H1 (cell line): ENCODE measurements around the gene REXO5. TPM values are rescaled to one million over a fixed set of nuclear protein-coding genes. Genes with fewer than 3 reads are reported as not detected.

Source experiments
- CTCF ChIA-PET: fragments of 300-600 bp; sonication (Branson Sonifier 250); formaldehyde crosslinking; loops from one replicate; lab custom pipeline; 2021; ENCODE audit not compliant: partially characterized antibody; lab: Charles Lee
- POLR2A ChIA-PET: fragments of 300-600 bp; sonication (Branson Sonifier 250); formaldehyde crosslinking; loops from one replicate; lab custom pipeline; 2021; ENCODE audit warnings: inconsistent platforms; ENCODE audit not compliant: partially characterized antibody; lab: Charles Lee
- DNase-seq, 2 experiments: peaks; one replicate each; pipeline versions ENCODE4 v3.0.0 to v3.0.0-alpha.2; 2010 to 2022; ENCODE audit warnings: low spot score in 2 of 2, low read depth in 1 of 2, mixed read lengths in 1 of 2
- FAIRE-seq: peaks from 2 replicates; lab custom pipeline; 2011; peaks lifted over from hg19 to GRCh38; lab: Jason Lieb, UNC
- H2AFZ ChIP-seq: 2 replicates; pipeline ENCODE4 v1.8.1; 2012; ENCODE audit warnings: low read length, inconsistent platforms
- H2AK5ac ChIP-seq: 2 replicates; pipeline ENCODE4 v1.6.1; 2013; ENCODE audit warnings: low read depth, low read length
- H2BK120ac ChIP-seq: replicated peaks from 2 replicates; pipeline ENCODE3; 2013; ENCODE audit warnings: low read depth, low read length, inconsistent platforms
- H2BK12ac ChIP-seq: 2 replicates; pipeline ENCODE4 v1.6.1; 2013; ENCODE audit warnings: low read depth, low read length
- H2BK15ac ChIP-seq: 2 replicates; pipeline ENCODE4 v1.6.1; 2013; ENCODE audit warnings: low read length
- H2BK20ac ChIP-seq: 2 replicates; pipeline ENCODE4 v1.6.1; 2013; ENCODE audit warnings: low read length
- H2BK5ac ChIP-seq: 2 replicates; pipeline ENCODE4 v1.6.1; 2013; ENCODE audit warnings: low read depth, low read length
- H3K14ac ChIP-seq: 2 replicates; pipeline ENCODE4 v1.6.1; 2013; ENCODE audit warnings: inconsistent platforms; ENCODE audit not compliant: insufficient read length
- H3K18ac ChIP-seq: 2 replicates; pipeline ENCODE4 v1.6.1; 2013; ENCODE audit warnings: low read length; ENCODE audit errors: extremely low read depth
- H3K23ac ChIP-seq: 2 replicates; pipeline ENCODE4 v1.6.1; 2013; ENCODE audit warnings: inconsistent platforms; ENCODE audit not compliant: insufficient read length
- H3K23me2 ChIP-seq: 2 replicates; pipeline ENCODE4 v1.6.1; 2013; ENCODE audit warnings: low read depth, low read length
- H3K27ac ChIP-seq: 2 replicates; pipeline ENCODE4 v1.6.1; 2011; ENCODE audit warnings: low read depth, low read length, inconsistent platforms
- H3K27me3 ChIP-seq, 4 experiments: replicated peaks in 1 of 4; 1 replicate in 1 of 4; 2 replicates in 3 of 4; pipeline versions ENCODE4 v1.6.1 to v1.8.1; 2011 to 2013; ENCODE audit warnings: low read length in 3 of 4, mild to moderate bottlenecking in 3 of 4, inconsistent platforms in 2 of 4, mixed read lengths in 2 of 4, moderate library complexity in 1 of 4; ENCODE audit not compliant: control insufficient read depth in 3 of 4, insufficient read depth in 3 of 4; ENCODE audit errors: extremely low read depth in 1 of 4
- H3K36me3 ChIP-seq, 4 experiments: 2 replicates each; pipeline versions ENCODE4 v1.6.1 to v1.8.1; 2011 to 2013; ENCODE audit warnings: mild to moderate bottlenecking in 4 of 4, low read length in 3 of 4, moderate library complexity in 2 of 4, control low read depth in 1 of 4, inconsistent platforms in 1 of 4; ENCODE audit not compliant: insufficient read depth in 4 of 4, control insufficient read depth in 2 of 4
- H3K4ac ChIP-seq: replicated peaks from 2 replicates; pipeline ENCODE3; 2013; ENCODE audit warnings: low read length, low read depth, mixed read lengths, inconsistent platforms; ENCODE audit not compliant: insufficient read length
- H3K4me1 ChIP-seq, 4 experiments: replicated peaks in 1 of 4; 1 replicate in 1 of 4; 2 replicates in 3 of 4; pipeline versions ENCODE4 v1.6.1 to v1.8.1; 2011 to 2013; ENCODE audit warnings: low read length in 3 of 4, inconsistent platforms in 2 of 4, mixed read lengths in 1 of 4; ENCODE audit not compliant: insufficient read depth in 4 of 4, control insufficient read depth in 3 of 4
- H3K4me2 ChIP-seq, 2 experiments: 2 replicates each; pipeline versions ENCODE4 v1.6.1 to v1.8.1; 2011 to 2013; ENCODE audit warnings: low read depth in 2 of 2, low read length in 2 of 2, control low read depth in 1 of 2, inconsistent platforms in 1 of 2, mild to moderate bottlenecking in 1 of 2; ENCODE audit not compliant: insufficient read depth in 1 of 2
- H3K4me3 ChIP-seq, 4 experiments: fragments of 200-600, 300-600 bp in 1 of 4; sonication (generic), shearing (Covaris generic), sonication (Bioruptor Twin) in 1 of 4; 2 replicates each; pipeline versions ENCODE4 v1.5.1 to v1.8.1; 2011 to 2016; ENCODE audit warnings: low read length in 4 of 4, low read depth in 3 of 4, control low read depth in 2 of 4, inconsistent platforms in 2 of 4, mild to moderate bottlenecking in 2 of 4, mixed read lengths in 1 of 4, moderate library complexity in 1 of 4; ENCODE audit not compliant: insufficient read depth in 2 of 4; ENCODE audit errors: extremely low read depth in 1 of 4
- H3K56ac ChIP-seq: replicated peaks from 2 replicates; pipeline ENCODE3; 2013; ENCODE audit warnings: low read depth, mild to moderate bottlenecking, mixed read lengths, low read length, inconsistent platforms; ENCODE audit not compliant: insufficient read length
- H3K79me1 ChIP-seq: 2 replicates; pipeline ENCODE4 v1.6.1; 2013; ENCODE audit warnings: low read depth, low read length, control low read depth
- H3K79me2 ChIP-seq, 2 experiments: 2 replicates each; pipeline versions ENCODE4 v1.6.1 to v1.8.1; 2012 to 2013; ENCODE audit warnings: low read length in 2 of 2, mild to moderate bottlenecking in 2 of 2, inconsistent platforms in 1 of 2; ENCODE audit not compliant: insufficient read depth in 2 of 2, control insufficient read depth in 1 of 2
- H3K9ac ChIP-seq, 4 experiments: replicated peaks in 1 of 4; 1 replicate in 1 of 4; 2 replicates in 3 of 4; pipeline versions ENCODE4 v1.6.1 to v1.8.1; 2011 to 2013; ENCODE audit warnings: low read depth in 3 of 4, low read length in 3 of 4, control low read depth in 2 of 4, mild to moderate bottlenecking in 2 of 4, moderate library complexity in 2 of 4, inconsistent platforms in 1 of 4; ENCODE audit errors: extremely low read depth in 1 of 4
- H3K9me3 ChIP-seq, 2 experiments: 2 replicates each; pipeline versions ENCODE4 v1.6.1 to v1.8.1; 2012 to 2013; ENCODE audit warnings: mild to moderate bottlenecking in 2 of 2, moderate library complexity in 2 of 2, control low read depth in 1 of 2, inconsistent platforms in 1 of 2, low read depth in 1 of 2, low read length in 1 of 2, mixed read lengths in 1 of 2; ENCODE audit not compliant: insufficient read depth in 2 of 2
- H4K20me1 ChIP-seq, 2 experiments: replicated peaks in 1 of 2; 2 replicates each; pipeline versions ENCODE3 to v1.8.1; 2011 to 2013; ENCODE audit warnings: inconsistent platforms in 2 of 2, low read length in 2 of 2, mild to moderate bottlenecking in 1 of 2; ENCODE audit not compliant: insufficient read depth in 2 of 2, control insufficient read depth in 1 of 2
- H4K5ac ChIP-seq: 2 replicates; pipeline ENCODE4 v1.6.1; 2013; ENCODE audit warnings: low read length, low read depth, mixed read lengths, inconsistent platforms; ENCODE audit not compliant: insufficient read length
- H4K8ac ChIP-seq: 2 replicates; pipeline ENCODE4 v1.8.0; 2013; ENCODE audit warnings: mild to moderate bottlenecking, moderate library complexity, low read length, inconsistent platforms; ENCODE audit not compliant: insufficient read depth; ENCODE audit errors: extremely low read depth
- H4K91ac ChIP-seq: replicated peaks from 2 replicates; pipeline ENCODE3; 2013; ENCODE audit warnings: low read length, mixed read lengths, inconsistent platforms; ENCODE audit not compliant: insufficient read length
- CEBPB ChIP-seq: IDR thresholded peaks from 2 replicates; pipeline ENCODE4 v1.6.1; 2012; ENCODE audit warnings: low read depth, low read length
- WGBS, 2 experiments: shearing (Covaris generic) in 1 of 2; methylation state at CpG; one replicate each; pipeline versions ENCODE4 v1.1.6 to v1.1.7; 2013 to 2015; ENCODE audit warnings: low lambda C conversion rate in 2 of 2, mixed read lengths in 2 of 2, inconsistent platforms in 1 of 2, low coverage in 1 of 2, missing lambda C conversion rate in 1 of 2; ENCODE audit not compliant: insufficient replicate concordance in 2 of 2, insufficient coverage in 1 of 2, insufficient read length in 1 of 2; ENCODE audit errors: extremely low coverage in 1 of 2, missing lambda C conversion rate in 1 of 2; 5-methylcytosine and 5-hydroxymethylcytosine counted together
- polyA plus RNA-seq, 7 experiments: library from polyadenylated mRNA; depleted of rRNA in 3 of 7; stranded (reverse) in 5 of 7; unstranded in 2 of 7; fragments of >200 nt in 5 of 7; fragments of 200-250 nt in 2 of 7; gene quantifications; 1 replicate in 5 of 7; 2 replicates in 1 of 7; 4 replicates in 1 of 7; pipeline versions ENCODE4 v1.2.1 to v1.2.3, GENCODE V29; 2011 to 2013; ENCODE audit warnings: missing spikeins in 2 of 7, mixed read lengths in 2 of 7
- total RNA-seq: library from RNA; stranded (reverse); fragmentation: NEBNext Ultra II Directional; extraction: Animal tissue kit (Norgen Biotek cat#: 25700); gene quantifications from 2 replicates; pipeline ENCODE4 v1.2.1, GENCODE V29; 2021

Gene REXO5
- total and polyA plus RNA-seq, 2 of the 8 experiments (the other 6 are each of a cell fraction or from before 2014, with no cell fraction given): 2.4 to 8.9 TPM

DNA sequence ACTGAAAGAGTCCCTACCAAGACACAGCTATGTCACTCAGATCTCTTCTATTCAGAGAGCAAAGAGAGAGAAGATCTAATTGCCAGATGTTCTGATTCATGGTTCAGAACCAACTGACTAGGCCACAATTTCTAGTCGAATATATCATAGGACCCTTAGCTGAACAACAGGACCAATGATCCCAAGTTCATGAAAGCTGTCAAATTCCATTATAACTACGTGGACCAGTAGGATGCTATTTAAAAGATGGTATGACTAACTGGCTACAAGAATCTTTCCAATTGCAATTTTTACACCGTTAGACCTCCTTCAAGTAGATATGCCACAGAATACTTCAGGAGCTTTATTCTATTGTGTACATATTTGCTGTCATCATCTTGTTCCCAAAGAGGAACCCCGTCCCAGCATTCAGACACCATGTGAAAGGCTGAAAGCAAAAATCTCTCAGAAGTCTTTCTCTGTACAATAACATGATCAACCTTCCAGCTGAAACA is 67.8 kb downstream of the REXO5 start:
- Histone ChIP-seq H3K14ac (no peak overlapping the region), H2BK5ac (no peak overlapping the region), H2AK5ac (no peak overlapping the region), H3K23ac (no peak overlapping the region), H3K18ac (no peak overlapping the region), H2BK12ac (no peak overlapping the region), H3K56ac (no peak overlapping the region), H4K8ac (no peak overlapping the region), H3K4me3 (no peak overlapping the region), H2BK20ac (no peak overlapping the region), H4K5ac (no peak overlapping the region), H2BK15ac (no peak overlapping the region), H3K4ac (no peak overlapping the region), H3K27ac (no peak overlapping the region), H4K20me1 (peaks cover 0 to 4% of the 10 kb centered on the region in 2 experiments), H3K36me3 (no peaks in the 10 kb centered on the region), H3K9ac (no peak overlapping the region), H3K4me2 (no peak overlapping the region), H3K9me3 (no peaks in the 10 kb centered on the region), H3K4me1 (peaks cover 0 to 8% (median under 1%) of the 10 kb centered on the region in 4 experiments; a peak in 2 of 7 replicates), H3K79me2 (peaks cover 9 to 81% of the 10 kb centered on the region in 2 experiments; a peak in 3 of 4 replicates), H3K27me3 (no peaks in the 10 kb centered on the region), H2BK120ac (no peak overlapping the region), H3K79me1 (peaks cover 5% of the 10 kb centered on the region; the same call in 1 of the 2 replicates), H4K91ac (no peak overlapping the region), H3K23me2 (no peaks in the 10 kb centered on the region), H2AFZ (no peak overlapping the region)
- no peak for DNase-seq
- ChIA-PET POLR2A (interaction anchor here (0.9 to 1.5 kb wide), 5 partner anchors 10 to 228 kb away, joined by 3 read pairs; no protein-coding TSS in a partner anchor), CTCF (interaction anchor here (0.8 to 4.2 kb wide), 13 partner anchors 8 to 272 kb away, joined by 3 to 23 read pairs (median 3); no protein-coding TSS in a partner anchor)
- 91% methylated on average over 4 of the region's 4 CpGs; no CpG with 5 or more reads in 1 of the 2 experiments for WGBS, 2 experiments
- FAIRE-seq: no peak
- no peak for TF ChIP-seq CEBPB
